ENCODE results near the gene TOR1B.

The TOR1B gene

GRCh38 chr9:129849901-129850300 is 46.9 kb downstream of the TOR1B start:
- no peak for DNase-seq

DNA sequence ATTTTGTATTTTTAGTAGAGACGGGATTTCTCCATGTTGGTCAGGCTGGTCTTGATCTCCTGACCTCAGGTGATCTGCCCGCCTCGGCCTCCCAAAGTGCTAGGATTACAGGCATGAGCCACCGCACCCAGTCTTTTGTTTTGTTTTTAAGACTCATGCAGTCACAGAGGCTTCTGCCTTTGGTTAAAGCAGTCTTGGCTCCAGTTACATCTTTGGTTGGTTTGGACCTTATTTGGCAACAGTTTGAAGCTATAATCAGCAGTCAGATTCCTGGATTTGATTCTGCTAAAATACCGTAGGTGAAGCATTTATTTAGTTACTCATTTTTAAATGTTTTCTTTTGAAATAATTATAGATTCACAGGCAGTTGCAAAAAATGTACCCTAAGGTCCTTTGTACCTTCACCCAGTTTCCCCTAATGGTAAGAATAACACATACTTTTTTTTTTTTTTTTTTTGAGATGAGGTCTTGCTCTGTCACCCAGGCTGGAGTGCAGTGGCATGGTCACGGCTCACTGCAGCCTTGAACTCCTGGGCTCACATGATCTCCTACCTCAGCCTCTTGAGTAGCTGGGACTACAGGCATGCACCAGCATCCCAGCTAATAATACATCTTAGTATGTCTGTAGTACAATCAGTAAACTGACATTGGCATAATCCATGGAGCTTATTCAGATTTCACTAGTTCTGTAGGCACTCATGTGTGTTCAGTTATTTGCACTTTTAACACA is 48.0 kb downstream of the TOR1B start:
- DNase-seq, result no peak

DNA sequence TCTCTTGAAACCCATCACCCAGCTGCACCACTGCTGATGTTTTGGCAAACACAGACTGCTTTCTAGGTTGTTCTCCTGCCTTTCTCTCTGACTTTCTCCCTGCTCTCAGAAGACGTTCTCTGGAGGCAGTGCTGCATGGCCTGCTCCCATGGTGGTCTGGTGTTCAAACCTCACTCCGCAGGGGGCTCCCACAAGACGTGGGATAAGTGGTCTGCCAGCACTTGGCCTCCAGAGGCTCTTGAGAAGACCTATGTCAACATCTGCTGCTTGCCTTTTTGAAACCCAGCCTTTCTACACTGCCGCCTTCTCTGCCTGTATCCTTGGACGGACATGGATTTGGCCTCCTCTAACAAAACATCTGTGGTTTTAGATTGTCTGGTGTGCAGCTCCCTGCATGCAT is 48.8 kb downstream of the TOR1B start:
- no peak for DNase-seq

GRCh38 chr9:129852579-129852978 is 49.6 kb downstream of the TOR1B start:
- DNase-seq, result no peak

- DNase-seq, result no peak
Measured at GRCh38 chr9:129853614-129854013, 50.6 kb downstream of the TOR1B start.

DNA sequence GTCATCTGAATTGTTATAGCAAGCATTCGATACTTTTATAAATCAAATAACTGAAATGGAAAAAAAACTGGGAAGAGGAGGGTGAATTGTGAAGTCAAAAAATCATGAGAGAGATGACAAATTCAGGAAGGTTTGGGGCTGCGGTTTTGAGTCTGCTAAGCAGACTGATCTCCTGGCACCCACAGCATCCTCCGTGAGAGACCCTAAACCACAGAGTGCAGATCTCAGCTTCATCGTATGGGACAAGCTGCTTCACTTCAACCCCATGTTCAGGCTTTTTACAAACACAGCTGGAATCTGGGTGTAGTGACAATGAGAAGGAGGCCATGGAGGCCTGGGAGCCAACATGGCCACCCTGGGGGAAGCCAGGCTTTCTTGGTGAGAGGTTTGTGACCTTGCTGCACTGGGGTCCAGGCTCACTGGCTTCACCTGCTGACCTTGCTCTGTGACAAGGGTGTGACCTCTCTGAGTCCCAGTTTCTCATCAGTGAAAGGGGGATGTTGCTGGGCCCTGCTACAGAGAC is 51.7 kb downstream of the TOR1B start:
- no peak for DNase-seq

DNA sequence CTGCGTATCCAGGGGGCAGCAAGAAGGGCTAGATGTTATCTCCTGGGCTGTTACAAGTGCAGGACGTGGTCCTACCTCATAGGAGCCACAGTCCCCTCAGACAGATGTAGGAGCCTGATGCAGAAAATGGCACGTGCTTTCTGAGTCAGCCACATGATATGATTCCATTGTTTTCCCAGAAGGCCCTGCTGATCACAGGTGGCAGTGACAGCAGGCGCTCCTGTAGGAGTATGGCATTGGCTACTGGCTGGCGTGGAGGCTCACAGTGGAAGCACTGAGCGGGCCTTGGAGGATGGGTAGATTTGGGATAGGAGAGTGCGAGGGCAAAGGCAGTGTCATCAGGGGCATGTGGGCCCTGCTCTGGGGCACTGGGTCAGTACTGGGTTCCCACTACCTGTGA is 54.2 kb downstream of the TOR1B start:
- no peak for DNase-seq

DNA sequence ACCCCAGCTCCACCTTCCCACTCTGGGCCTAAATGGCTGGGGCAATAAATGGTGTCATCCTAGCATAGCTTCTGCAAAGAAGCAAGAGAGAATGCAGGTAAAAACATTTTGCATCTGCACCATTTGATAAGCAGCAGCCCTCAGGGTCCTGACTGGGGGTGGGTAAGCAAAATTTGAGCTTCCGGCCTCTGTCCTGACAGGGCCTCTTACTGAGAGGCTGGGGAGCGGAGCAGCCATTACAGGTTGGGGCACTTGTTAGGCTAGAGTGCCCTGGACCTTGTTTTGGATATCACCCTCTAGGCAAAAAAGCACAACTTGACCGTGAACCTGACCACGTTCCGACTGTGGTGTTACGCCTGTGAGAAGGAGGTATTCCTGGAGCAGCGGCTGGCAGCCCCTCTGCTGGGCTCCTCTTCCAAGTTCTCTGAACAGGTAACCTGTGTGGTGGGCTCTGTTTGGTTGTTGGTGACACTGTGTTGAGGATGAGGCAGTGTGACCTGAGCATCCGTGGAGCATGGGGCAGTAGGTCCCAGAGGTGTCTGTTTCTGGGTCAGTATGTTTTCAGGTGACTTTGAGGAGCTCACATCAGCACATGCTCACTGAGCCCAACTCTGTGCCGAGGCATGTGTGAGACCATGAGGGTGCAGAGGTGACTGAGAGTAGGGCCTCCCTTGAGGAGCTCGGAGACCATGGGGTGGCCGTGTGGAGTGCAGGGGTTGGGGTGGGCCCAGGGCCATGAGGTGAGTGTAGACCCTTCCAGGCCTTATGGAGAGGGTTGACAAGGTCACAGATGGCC is 55.4 kb downstream of the TOR1B start:
- no peak for DNase-seq

Measured in cortex of kidney (tissue), 1 donor.